Ovary (tissue), 9 donors: ENCODE measurements around the gene ROBO2. TPM values are rescaled to one million over a fixed set of nuclear protein-coding genes. Genes with fewer than 3 reads are reported as not detected.
A peak's percentile ranks its signal among the peaks of the same experiment; 100 is the strongest.

Experiments
- DNase-seq, 5 donors: peaks; one replicate each; pipeline ENCODE4 v3.0.0-alpha.2; 2019 to 2020
- H3K27ac ChIP-seq, 2 donors: fragments of 200-600 bp; one replicate each; pipeline versions ENCODE4 v1.5.1 to v1.8.0; 2019 to 2022
- H3K27me3 ChIP-seq: fragments of 200-600 bp; one replicate; pipeline ENCODE4 v1.8.0; 2022
- H3K36me3 ChIP-seq: fragments of 200-600 bp; sonication (generic); one replicate; pipeline ENCODE4 v1.5.1; 2019
- H3K4me1 ChIP-seq: one replicate; pipeline ENCODE4 v1.8.1; 2013; ENCODE audit warnings: mild to moderate bottlenecking, moderate library complexity; ENCODE audit not compliant: insufficient read depth
- H3K4me3 ChIP-seq: fragments of 200-600 bp; sonication (generic); one replicate; pipeline ENCODE4 v1.5.1; 2017
- H3K9me3 ChIP-seq, 2 donors: fragments of 200-600 bp in 1 of 2; sonication (generic) in 1 of 2; one replicate each; pipeline versions ENCODE4 v1.5.1 to v1.8.1; 2013 to 2019; ENCODE audit warnings: mild to moderate bottlenecking in 1 of 2, moderate library complexity in 1 of 2
- CTCF ChIP-seq, 3 donors: fragments of 450-650 bp in 2 of 3; fragments of 200-600 bp in 1 of 3; IDR thresholded peaks; one replicate each; pipeline versions ENCODE4 v1.5.1 to v1.8.0; 2016 to 2022; ENCODE audit warnings: antibody characterized with exemption in 3 of 3, mild to moderate bottlenecking in 1 of 3
- EP300 ChIP-seq: sonication (generic); formaldehyde crosslinking; IDR thresholded peaks from one replicate; pipeline ENCODE4 v1.6.1; 2017; ENCODE audit warnings: antibody characterized with exemption
- POLR2A ChIP-seq: fragments of 450-650 bp; IDR thresholded peaks from one replicate; pipeline ENCODE4 v1.6.1; 2017; ENCODE audit warnings: antibody characterized with exemption, mild to moderate bottlenecking, moderate library complexity
- WGBS, 3 donors: extraction: QIAGEN DNeasy Blood & Tissue Kit in 1 of 3; methylation state at CpG; one replicate each; pipeline versions ENCODE4 v1.1.5 to v1.1.7; 2013 to 2017; 5-methylcytosine and 5-hydroxymethylcytosine counted together
- intact Hi-C, 4 donors: fragments of 100-400 bp; cut with DNase I; formaldehyde crosslinking; loops; one replicate each; pipeline versions ENCODE4 v1.11.0 to v1.15.1; 2022 to 2023
- polyA plus RNA-seq, 2 donors: library from polyadenylated mRNA; stranded (reverse); fragments of 200-250 nt in 1 of 2; fragments of 350-450 nt in 1 of 2; fragmentation: Illumina TruSeq in 1 of 2; extraction: RNeasy Lipid Tissue Mini Kit (QIAGEN cat#74804) in 1 of 2; gene quantifications; one replicate each; pipeline ENCODE4 v1.2.3, GENCODE V29; 2013 to 2014
- total RNA-seq, 7 donors: library from RNA; depleted of rRNA in 2 of 7; stranded (reverse); fragments of >200 nt in 2 of 7; fragmentation: NEBNext Ultra II Directional in 3 of 7; extraction: Animal tissue kit (Norgen Biotek cat#: 25700) in 3 of 7; gene quantifications; one replicate each; pipeline versions ENCODE4 v1.1.0 to v1.2.4, GENCODE V29; 2016 to 2023
- donor health status: DM: no; HTN: no; CAD: no; lungs with moderate emphysema.
- donor health status: DM: no; HTN: no; CAD: no.
- donor health status: Bipolar disorder and iron deficiency.
- donor health status: DM: yes; HTN: yes; CAD: no.
- donor health status: DM: no; HTN: no; CAD: no.
- donor health status: DM: yes; HTN: yes; CAD: no.

ROBO2 gene
- total and polyA plus RNA-seq, 9 donors = 3.4 to 14.8 (median 5.6) TPM

GRCh38 chr3:77026904-77027634 lies 12.8 kb upstream of the ROBO2 start:
- Histone ChIP-seq H3K36me3 (no peaks in the 10 kb centered on the region), H3K27me3 (no peaks in the 10 kb centered on the region), H3K4me3 (no peak overlapping the region), H3K9me3 (no peaks in the 10 kb centered on the region), H3K27ac (no peak overlapping the region), H3K4me1 (no peaks in the 10 kb centered on the region)
- TF ChIP-seq EP300 (no peak), POLR2A (no peak), CTCF (IDR thresholded peaks at IDR 0.05) (no peak)
- DNase-seq = no peak
- intact Hi-C loops = no loop called here
- WGBS, 3 donors = 77 to 90% (median 79%) methylated on average over 5 of the region's 5 CpGs

- H3K27ac ChIP-seq = no peak overlapping the region
- H3K36me3 ChIP-seq = no peaks in the 10 kb centered on the region
- H3K4me3 ChIP-seq = no peak overlapping the region
- H3K4me1 ChIP-seq = no peaks in the 10 kb centered on the region
- TF ChIP-seq CTCF (IDR thresholded peaks at IDR 0.05) (no peak), POLR2A (no peak), EP300 (no peak)
- WGBS, 3 donors = 51 to 57% (median 56%) methylated on average over 2 of the region's 2 CpGs
- no peaks in the 10 kb centered on the region for H3K9me3 ChIP-seq
- intact Hi-C loops = no loop called here
- no peak for DNase-seq
- no peaks in the 10 kb centered on the region for H3K27me3 ChIP-seq
Measured at GRCh38 chr3:77028005-77028404, 11.9 kb upstream of the ROBO2 start.

GRCh38 chr3:77038468-77038929 lies 1.4 kb upstream of the ROBO2 start:
- H3K4me1 ChIP-seq = peaks cover 4% of the 10 kb centered on the region
- DNase-seq = peak; percentile 68 to 80 (median 74)
- TF ChIP-seq EP300 (no peak), CTCF (IDR thresholded peaks at IDR 0.05) (peak; percentile 64 to 81 (median 67))
- H3K4me3 ChIP-seq = peak overlapping the region; percentile 40
- H3K27ac ChIP-seq = peak overlapping the region; percentile 85 to 94
- WGBS, 3 donors = 0 to 2% (median 0%) methylated on average over 21 of the region's 21 CpGs
- intact Hi-C loops = loop anchor here in 2 of 4 donors (2.0 to 5.0 kb wide), 2 partner anchors 216 to 219 kb away; no protein-coding TSS in a partner anchor
- H3K27me3 ChIP-seq = no peaks in the 10 kb centered on the region
- no peaks in the 10 kb centered on the region for H3K36me3 ChIP-seq
- H3K9me3 ChIP-seq = no peaks in the 10 kb centered on the region

GRCh38 chr3:77038930-77039605 lies 831 bp upstream of the ROBO2 start:
- DNase-seq = peak in 4 of 5 donors; percentile 31 to 50 (median 41)
- TF ChIP-seq CTCF (IDR thresholded peaks at IDR 0.05) = no peak
- TF ChIP-seq POLR2A = no peak
- TF ChIP-seq EP300 = no peak
- no peaks in the 10 kb centered on the region for H3K9me3 ChIP-seq
- 0 to 1% (median 0%) methylated on average over 32 to 33 of the region's 33 CpGs for WGBS, 3 donors
- H3K27me3 ChIP-seq = no peaks in the 10 kb centered on the region
- peak overlapping the region; percentile 40 for H3K4me3 ChIP-seq
- H3K4me1 ChIP-seq = peaks cover 4% of the 10 kb centered on the region
- H3K27ac ChIP-seq = peak overlapping the region; percentile 85 to 94
- H3K36me3 ChIP-seq = no peaks in the 10 kb centered on the region
- intact Hi-C loops = loop anchor here in 2 of 4 donors (2.0 to 5.0 kb wide), 2 partner anchors 216 to 218 kb away; no protein-coding TSS in a partner anchor
